Measurements from ENCODE around the gene DDR1. TPM values are rescaled to one million over a fixed set of nuclear protein-coding genes. Genes with fewer than 3 reads are reported as not detected.
"Not testable (repeated sequence)": the region's sequence is repeated elsewhere in the genome, so short reads cannot be mapped to it uniquely, and the experiment has no call there.

Gene DDR1
- total and polyA plus RNA-seq, 4 donors: 143 to 452 (median 286) TPM

DNA sequence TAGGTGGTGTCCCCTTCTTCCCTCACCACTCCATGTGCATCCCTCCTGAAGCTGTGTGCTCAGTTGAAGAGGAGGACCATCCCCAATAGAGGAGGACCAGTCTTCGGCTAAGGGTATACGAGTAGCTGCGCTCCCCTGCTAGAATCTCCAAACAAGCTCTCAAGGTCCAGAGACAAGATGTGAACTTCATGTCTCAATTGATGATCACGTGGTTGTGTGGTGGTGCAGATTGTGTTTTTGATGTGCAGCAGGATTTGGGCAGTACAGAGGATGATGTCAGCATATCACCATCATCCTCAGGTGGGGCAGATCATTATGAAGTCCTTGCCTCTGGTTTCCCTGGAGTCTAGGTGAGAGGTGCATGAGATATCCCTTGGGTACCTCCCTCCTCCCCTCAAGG is 20.0 kb upstream of the DDR1 start:
- 100% methylated on average over 2 of the region's 4 CpGs for WGBS (ENCODE audit: insufficient coverage)
- H3K9me3 ChIP-seq (ENCODE audit: control insufficient read depth, insufficient read depth, low read length): peaks cover 3% of the 10 kb centered on the region
- no peak for DNase-seq (ENCODE audit: low read depth in 4 of 6, low spot score in 6 of 6)
- no peaks in the 10 kb centered on the region for H3K27me3 ChIP-seq (ENCODE audit: control insufficient read depth, insufficient read depth, low read length)
- H3K36me3 ChIP-seq (ENCODE audit: control insufficient read depth, insufficient read depth, low read length): no peaks in the 10 kb centered on the region
- H3K27ac ChIP-seq (ENCODE audit: low read depth, low read length): no peak overlapping the region
- H3K4me1 ChIP-seq (ENCODE audit: control insufficient read depth, insufficient read depth, low read length): no peaks in the 10 kb centered on the region
- no peak overlapping the region for H3K4me3 ChIP-seq (ENCODE audit: low read depth, low read length)

GRCh38 chr6:30869241-30869749 is 15.0 kb upstream of the DDR1 start:
- H3K4me1 ChIP-seq (ENCODE audit: control insufficient read depth, insufficient read depth, low read length); H3K27me3 ChIP-seq (ENCODE audit: control insufficient read depth, insufficient read depth, low read length); H3K9me3 ChIP-seq (ENCODE audit: control insufficient read depth, insufficient read depth, low read length); H3K27ac ChIP-seq (ENCODE audit: low read depth, low read length); H3K36me3 ChIP-seq (ENCODE audit: control insufficient read depth, insufficient read depth, low read length); H3K4me3 ChIP-seq (ENCODE audit: low read depth, low read length); DNase-seq (ENCODE audit: low read depth in 4 of 6, low spot score in 6 of 6): not testable (repeated sequence)
- 92% methylated on average over 9 of the region's 12 CpGs for WGBS (ENCODE audit: insufficient coverage)

DNA sequence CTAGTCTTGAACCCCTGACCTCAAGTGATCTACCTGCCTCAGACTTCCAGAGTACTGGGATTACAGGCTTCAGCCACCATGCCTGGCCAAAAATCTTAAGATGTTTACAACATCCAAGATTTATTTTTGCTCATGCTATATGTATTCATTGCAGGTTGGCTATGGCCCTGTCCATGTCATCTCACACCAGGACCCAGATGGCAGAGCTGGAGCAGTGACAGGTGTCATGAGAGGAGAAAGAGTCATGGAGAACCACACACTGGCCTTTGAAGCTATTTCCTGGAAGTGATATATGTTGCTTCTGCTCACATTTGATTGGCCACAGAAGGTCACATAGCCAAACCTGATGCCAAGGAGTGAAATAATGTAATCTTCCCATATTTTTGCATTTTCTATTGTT is 13.8 kb upstream of the DDR1 start:
- Histone ChIP-seq H3K4me3 (ENCODE audit: low read depth, low read length) (no peak overlapping the region), H3K27me3 (ENCODE audit: control insufficient read depth, insufficient read depth, low read length) (no peaks in the 10 kb centered on the region), H3K36me3 (ENCODE audit: control insufficient read depth, insufficient read depth, low read length) (no peaks in the 10 kb centered on the region), H3K9me3 (ENCODE audit: control insufficient read depth, insufficient read depth, low read length) (peaks cover 5% of the 10 kb centered on the region), H3K4me1 (ENCODE audit: control insufficient read depth, insufficient read depth, low read length) (no peaks in the 10 kb centered on the region), H3K27ac (ENCODE audit: low read depth, low read length) (no peak overlapping the region)
- DNase-seq (ENCODE audit: low read depth in 4 of 6, low spot score in 6 of 6): no peak

- H3K4me1 ChIP-seq (ENCODE audit: control insufficient read depth, insufficient read depth, low read length): peaks cover 2% of the 10 kb centered on the region
- 100% methylated on average over 1 of the region's 4 CpGs for WGBS (ENCODE audit: insufficient coverage)
- no peaks in the 10 kb centered on the region for H3K27me3 ChIP-seq (ENCODE audit: control insufficient read depth, insufficient read depth, low read length)
- H3K9me3 ChIP-seq (ENCODE audit: control insufficient read depth, insufficient read depth, low read length): peaks cover 5% of the 10 kb centered on the region
- no peak for DNase-seq (ENCODE audit: low read depth in 4 of 6, low spot score in 6 of 6)
- H3K36me3 ChIP-seq (ENCODE audit: control insufficient read depth, insufficient read depth, low read length): no peaks in the 10 kb centered on the region
- H3K4me3 ChIP-seq (ENCODE audit: low read depth, low read length): no peak overlapping the region
- H3K27ac ChIP-seq (ENCODE audit: low read depth, low read length): no peak overlapping the region
Observed at GRCh38 chr6:30871592-30872183, 12.6 kb upstream of the DDR1 start.

DNA sequence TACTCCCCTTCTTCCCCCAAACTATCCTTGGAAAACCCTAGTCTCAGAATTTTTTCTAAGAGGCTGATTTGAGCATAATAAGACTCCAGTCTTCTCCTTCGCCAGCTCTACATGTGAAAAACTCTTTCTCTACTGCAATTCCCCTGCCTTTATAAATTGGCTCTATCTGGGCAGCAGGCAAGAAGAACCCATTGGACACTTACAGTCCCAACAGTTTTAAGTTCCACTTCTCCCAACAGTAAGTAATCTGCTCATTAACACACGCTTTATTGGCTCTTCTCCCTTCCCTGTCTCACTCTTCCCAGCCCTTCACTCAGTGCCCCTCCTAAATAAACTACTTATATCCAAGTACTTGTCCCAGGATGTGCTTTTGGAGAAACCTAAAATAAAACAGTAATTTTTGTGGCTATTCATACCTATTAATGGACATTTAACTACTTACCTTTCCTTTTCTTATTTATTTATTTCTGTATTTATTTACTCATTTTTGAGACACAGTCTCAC is 11.1 kb upstream of the DDR1 start:
- WGBS (ENCODE audit: insufficient coverage): 94% methylated on average over 2 of the region's 2 CpGs

GRCh38 chr6:30873795-30874194 is 10.5 kb upstream of the DDR1 start:
- WGBS (ENCODE audit: insufficient coverage): no CpG with 5 or more reads among the region's 3 CpGs
- not testable (repeated sequence) for H3K27ac ChIP-seq (ENCODE audit: low read depth, low read length); H3K4me3 ChIP-seq (ENCODE audit: low read depth, low read length); H3K9me3 ChIP-seq (ENCODE audit: control insufficient read depth, insufficient read depth, low read length); H3K27me3 ChIP-seq (ENCODE audit: control insufficient read depth, insufficient read depth, low read length); H3K36me3 ChIP-seq (ENCODE audit: control insufficient read depth, insufficient read depth, low read length); DNase-seq (ENCODE audit: low read depth in 4 of 6, low spot score in 6 of 6)
- H3K4me1 ChIP-seq (ENCODE audit: control insufficient read depth, insufficient read depth, low read length): peaks cover 18% of the 10 kb centered on the region

More for the DNA sequence above, 11.1 kb upstream of the DDR1 start:
- H3K4me1 ChIP-seq (ENCODE audit: control insufficient read depth, insufficient read depth, low read length): peaks cover 17% of the 10 kb centered on the region
- no peaks in the 10 kb centered on the region for H3K36me3 ChIP-seq (ENCODE audit: control insufficient read depth, insufficient read depth, low read length)
- no peak overlapping the region for H3K27ac ChIP-seq (ENCODE audit: low read depth, low read length)
- no peak overlapping the region for H3K4me3 ChIP-seq (ENCODE audit: low read depth, low read length)
- DNase-seq (ENCODE audit: low read depth in 4 of 6, low spot score in 6 of 6): no peak
- H3K9me3 ChIP-seq (ENCODE audit: control insufficient read depth, insufficient read depth, low read length): peaks cover 5% of the 10 kb centered on the region
- no peaks in the 10 kb centered on the region for H3K27me3 ChIP-seq (ENCODE audit: control insufficient read depth, insufficient read depth, low read length)

- peak overlapping the region; percentile 50 for H3K27ac ChIP-seq (ENCODE audit: low read depth, low read length)
Observed at GRCh38 chr6:30875244-30876038, 8.9 kb upstream of the DDR1 start.

GRCh38 chr6:30876039-30876730 is 8.1 kb upstream of the DDR1 start:
- Histone ChIP-seq H3K4me3 (ENCODE audit: low read depth, low read length) (no peak overlapping the region), H3K4me1 (ENCODE audit: control insufficient read depth, insufficient read depth, low read length) (peaks cover 35% of the 10 kb centered on the region), H3K27ac (ENCODE audit: low read depth, low read length) (peak overlapping the region; percentile 50), H3K36me3 (ENCODE audit: control insufficient read depth, insufficient read depth, low read length) (no peaks in the 10 kb centered on the region), H3K9me3 (ENCODE audit: control insufficient read depth, insufficient read depth, low read length) (peaks cover 5% of the 10 kb centered on the region), H3K27me3 (ENCODE audit: control insufficient read depth, insufficient read depth, low read length) (no peaks in the 10 kb centered on the region)
- WGBS (ENCODE audit: insufficient coverage): 80% methylated on average over 1 of the region's 4 CpGs
- peak in 2 of 6 donors; percentile 16 to 54 for DNase-seq (ENCODE audit: low read depth in 4 of 6, low spot score in 6 of 6)

More at GRCh38 chr6:30875244-30876038, 8.9 kb upstream of the DDR1 start:
- Histone ChIP-seq H3K36me3 (ENCODE audit: control insufficient read depth, insufficient read depth, low read length) (no peaks in the 10 kb centered on the region), H3K4me3 (ENCODE audit: low read depth, low read length) (no peak overlapping the region), H3K9me3 (ENCODE audit: control insufficient read depth, insufficient read depth, low read length) (peaks cover 5% of the 10 kb centered on the region), H3K27me3 (ENCODE audit: control insufficient read depth, insufficient read depth, low read length) (no peaks in the 10 kb centered on the region), H3K4me1 (ENCODE audit: control insufficient read depth, insufficient read depth, low read length) (peaks cover 27% of the 10 kb centered on the region)
- no peak for DNase-seq (ENCODE audit: low read depth in 4 of 6, low spot score in 6 of 6)
- WGBS (ENCODE audit: insufficient coverage): 63% methylated on average over 14 of the region's 18 CpGs

GRCh38 chr6:30877419-30878262 is 6.7 kb upstream of the DDR1 start:
- no peaks in the 10 kb centered on the region for H3K36me3 ChIP-seq (ENCODE audit: control insufficient read depth, insufficient read depth, low read length)
- peaks cover 49% of the 10 kb centered on the region for H3K4me1 ChIP-seq (ENCODE audit: control insufficient read depth, insufficient read depth, low read length)
- peak overlapping the region; percentile 22 for H3K4me3 ChIP-seq (ENCODE audit: low read depth, low read length)
- 12% methylated on average over 10 of the region's 15 CpGs for WGBS (ENCODE audit: insufficient coverage)
- no peaks in the 10 kb centered on the region for H3K9me3 ChIP-seq (ENCODE audit: control insufficient read depth, insufficient read depth, low read length)
- DNase-seq (ENCODE audit: low read depth in 4 of 6, low spot score in 6 of 6): peak in 4 of 6 donors; percentile 79 to 97 (median 90)
- H3K27me3 ChIP-seq (ENCODE audit: control insufficient read depth, insufficient read depth, low read length): no peaks in the 10 kb centered on the region
- H3K27ac ChIP-seq (ENCODE audit: low read depth, low read length): peak overlapping the region; percentile 90

Measured in spinal cord (tissue), 10 donors.